ENCODE data around the gene RBBP5.

RBBP5 gene

DNA sequence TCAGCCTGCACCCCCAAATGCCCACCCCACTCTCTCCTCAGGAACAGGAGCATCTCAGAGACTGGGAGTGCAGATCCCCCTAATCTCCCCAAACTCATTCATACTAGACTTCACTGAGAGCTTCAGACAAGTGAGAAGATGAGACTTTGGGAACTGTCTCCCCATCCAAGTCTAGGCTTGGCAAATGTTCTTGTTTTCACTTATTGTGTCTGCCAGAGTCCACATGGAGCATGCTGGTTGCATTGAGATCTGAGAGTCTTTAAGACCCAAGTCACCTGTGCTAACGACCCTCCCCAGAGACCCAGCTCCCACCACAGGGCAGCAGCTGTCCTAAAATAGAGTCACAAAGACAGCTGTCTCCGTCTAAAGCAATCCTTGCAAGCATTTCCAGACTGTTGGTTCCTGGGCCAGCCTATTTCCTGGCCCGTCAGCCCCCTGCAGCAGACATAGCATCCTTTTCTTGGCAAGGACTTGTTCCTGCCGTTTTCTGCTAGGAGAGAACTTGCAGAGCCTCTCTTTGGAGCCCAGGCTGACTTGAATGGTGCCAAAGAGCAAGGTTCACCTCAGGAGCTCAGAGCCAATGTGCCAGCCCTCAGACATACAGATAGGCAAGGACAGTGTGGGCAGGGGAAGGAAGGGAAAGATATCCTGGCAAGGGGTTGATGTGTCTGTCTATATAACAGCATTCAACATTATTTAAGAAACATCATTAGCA is 80.6 kb downstream of the RBBP5 start:
- H3K27me3 ChIP-seq (replicated peaks) = peaks cover 47% of the 10 kb centered on the region
- no peaks in the 10 kb centered on the region for H3K36me3 ChIP-seq (replicated peaks)
- in situ Hi-C loops (cut with HindIII; ENCODE audit: low pct_ligation_motif_present, low sequenced_read_pairs) = no loop called here
- H3K4me3 ChIP-seq (ENCODE audit: low read depth, low read length) = no peak overlapping the region
- TF ChIP-seq, protein P1, sequence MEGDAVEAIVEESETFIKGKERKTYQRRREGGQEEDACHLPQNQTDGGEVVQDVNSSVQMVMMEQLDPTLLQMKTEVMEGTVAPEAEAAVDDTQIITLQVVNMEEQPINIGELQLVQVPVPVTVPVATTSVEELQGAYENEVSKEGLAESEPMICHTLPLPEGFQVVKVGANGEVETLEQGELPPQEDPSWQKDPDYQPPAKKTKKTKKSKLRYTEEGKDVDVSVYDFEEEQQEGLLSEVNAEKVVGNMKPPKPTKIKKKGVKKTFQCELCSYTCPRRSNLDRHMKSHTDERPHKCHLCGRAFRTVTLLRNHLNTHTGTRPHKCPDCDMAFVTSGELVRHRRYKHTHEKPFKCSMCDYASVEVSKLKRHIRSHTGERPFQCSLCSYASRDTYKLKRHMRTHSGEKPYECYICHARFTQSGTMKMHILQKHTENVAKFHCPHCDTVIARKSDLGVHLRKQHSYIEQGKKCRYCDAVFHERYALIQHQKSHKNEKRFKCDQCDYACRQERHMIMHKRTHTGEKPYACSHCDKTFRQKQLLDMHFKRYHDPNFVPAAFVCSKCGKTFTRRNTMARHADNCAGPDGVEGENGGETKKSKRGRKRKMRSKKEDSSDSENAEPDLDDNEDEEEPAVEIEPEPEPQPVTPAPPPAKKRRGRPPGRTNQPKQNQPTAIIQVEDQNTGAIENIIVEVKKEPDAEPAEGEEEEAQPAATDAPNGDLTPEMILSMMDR (IDR thresholded peaks at IDR 0.05; ENCODE audit: low read depth, low read length, missing control alignments) = no peak
- DNase-seq = no peak
- H3K27ac ChIP-seq = no peak overlapping the region

DNA sequence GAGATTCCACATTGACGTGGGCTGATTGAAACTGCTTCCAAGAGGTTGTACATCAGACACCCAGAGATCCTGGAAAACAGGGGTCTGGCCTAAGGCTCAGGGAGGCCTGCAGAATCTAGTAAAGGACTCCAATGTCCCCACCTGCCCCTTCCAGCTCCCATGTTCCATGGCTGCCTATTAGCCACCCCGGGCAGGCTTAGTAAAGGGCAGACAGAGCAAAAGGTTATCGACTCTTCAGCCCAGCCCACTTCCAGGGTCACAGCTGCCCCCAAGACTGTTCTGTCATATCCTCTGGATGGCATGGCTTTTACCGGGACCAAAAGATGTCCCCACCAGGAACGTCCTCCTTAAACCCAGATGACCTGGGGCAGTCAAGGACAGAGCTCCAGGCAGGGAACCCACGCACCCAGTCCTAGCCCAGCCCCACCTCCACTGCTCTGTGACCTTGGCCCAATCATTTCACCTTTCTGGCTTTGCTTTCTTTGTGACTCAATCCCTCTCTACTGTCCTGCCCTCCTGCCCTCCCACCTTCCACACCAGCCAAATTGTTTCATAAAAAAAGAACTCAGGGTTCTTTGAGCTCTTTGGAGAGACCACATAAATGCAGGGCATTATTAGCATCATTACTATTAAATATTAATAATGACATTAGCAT is 83.5 kb downstream of the RBBP5 start:
- Histone ChIP-seq H3K27ac (no peak overlapping the region), H3K36me3 (replicated peaks) (no peaks in the 10 kb centered on the region), H3K4me3 (ENCODE audit: low read depth, low read length) (no peak overlapping the region), H3K27me3 (replicated peaks) (peaks cover 20% of the 10 kb centered on the region)
- in situ Hi-C loops (cut with HindIII; ENCODE audit: low pct_ligation_motif_present, low sequenced_read_pairs) = no loop called here
- DNase-seq = no peak
- TF ChIP-seq, protein P1 (IDR thresholded peaks at IDR 0.05; ENCODE audit: low read depth, low read length, missing control alignments) = no peak

DNA sequence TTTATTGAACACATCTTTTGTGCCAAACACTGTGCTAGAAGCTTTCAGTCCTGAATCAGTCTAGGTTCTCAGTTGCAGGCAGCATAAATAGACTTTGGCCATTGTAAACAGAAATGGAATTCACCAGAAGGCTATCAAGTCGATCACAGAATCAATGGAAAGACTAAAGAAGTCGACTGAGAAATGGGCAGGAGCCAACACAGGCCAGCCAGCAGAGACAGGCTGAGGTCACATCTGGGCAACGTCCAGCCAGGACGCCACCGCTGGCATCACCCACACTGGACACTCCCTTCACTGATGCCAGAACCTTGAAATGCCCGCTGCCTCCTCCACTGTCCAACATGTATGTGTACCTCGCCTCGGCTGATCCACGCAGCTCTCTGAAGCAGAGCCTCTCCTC is 84.2 kb downstream of the RBBP5 start:
- no peak for DNase-seq
- Histone ChIP-seq H3K27ac (no peak overlapping the region), H3K36me3 (replicated peaks) (no peaks in the 10 kb centered on the region), H3K4me3 (ENCODE audit: low read depth, low read length) (no peak overlapping the region), H3K27me3 (replicated peaks) (peaks cover 14% of the 10 kb centered on the region)
- TF ChIP-seq, protein P1 (IDR thresholded peaks at IDR 0.05; ENCODE audit: low read depth, low read length, missing control alignments) = no peak
- in situ Hi-C loops (cut with HindIII; ENCODE audit: low pct_ligation_motif_present, low sequenced_read_pairs) = no loop called here

Measured in brain microvascular endothelial cell (primary cell).